Activated CD4-positive, alpha-beta memory T cell treated with anti-CD3 and anti-CD28 coated beads for 36 hours (primary cell): ENCODE results near the gene MPND. TPM values are rescaled to one million over a fixed set of nuclear protein-coding genes. Genes with fewer than 3 reads are reported as not detected.
"Not testable (repeated sequence)": the region's sequence is repeated elsewhere in the genome, so short reads cannot be mapped to it uniquely, and the experiment has no call there.

Experiments used
- CTCF ChIA-PET: fragments of 350-600 bp; sonication (Branson Sonifier 250); formaldehyde crosslinking; loops from one replicate; lab custom pipeline; 2021; ENCODE audit warnings: antibody characterized with exemption, inconsistent platforms; lab: Charles Lee
- POLR2A ChIA-PET: fragments of 350-600 bp; sonication (Branson Sonifier 250); formaldehyde crosslinking; loops from one replicate; lab custom pipeline; 2021; ENCODE audit warnings: antibody characterized with exemption; lab: Charles Lee
- DNase-seq: peaks from one replicate; pipeline ENCODE4 v3.0.0-alpha.2; 2020
- H3K27ac Mint-ChIP-seq: one replicate; pipeline ENCODE4 v1.8.0; 2021; ENCODE audit warnings: mixed read lengths
- H3K27me3 Mint-ChIP-seq: one replicate; pipeline ENCODE4 v1.8.0; 2021; ENCODE audit warnings: mixed read lengths
- H3K36me3 Mint-ChIP-seq: one replicate; pipeline ENCODE4 v1.8.0; 2021; ENCODE audit warnings: mixed read lengths
- H3K4me1 Mint-ChIP-seq: one replicate; pipeline ENCODE4 v1.8.0; 2021; ENCODE audit warnings: low read depth, mixed read lengths
- H3K4me3 Mint-ChIP-seq: one replicate; pipeline ENCODE4 v1.8.0; 2021; ENCODE audit warnings: mild to moderate bottlenecking, mixed read lengths
- H3K9me3 Mint-ChIP-seq: one replicate; pipeline ENCODE4 v1.8.0; 2021; ENCODE audit warnings: mixed read lengths
- intact Hi-C: fragments of 100-400 bp; cut with micrococcal nuclease; formaldehyde crosslinking; loops from one replicate; pipeline ENCODE4 v1.15.1; 2023
- total RNA-seq, 2 experiments: library from RNA; stranded (reverse); gene quantifications; one replicate each; pipeline ENCODE4 v1.2.3, GENCODE V29; 2021

Gene MPND
- total RNA-seq, 2 experiments from 2014 or later: 19.6 to 22.6 TPM

GRCh38 chr19:4338441-4339355, 4.7 kb upstream of the MPND start, which contains the start of gene STAP2:
Gene STAP2, minus strand, starts transcription at chr19:4338827. Its CDS starts 74 bp downstream, at chr19:4338753.
- intact Hi-C loops: no loop called here
- Mint-ChIP-seq H3K27ac (peak within 1 kb of the TSS; percentile 64), H3K4me1 (peaks cover 18% of the 10 kb centered on the region), H3K36me3 (peaks cover 9% of the 10 kb centered on the region), H3K27me3 (no peaks in the 10 kb centered on the region), H3K9me3 (peaks cover 3% of the 10 kb centered on the region), H3K4me3 (peak within 1 kb of the TSS; percentile 73)
- POLR2A ChIA-PET: interaction anchor here (0.6 kb wide), 1 partner anchor 10 kb away, joined by 3 read pairs; no protein-coding TSS in a partner anchor
- peak; percentile 43 for DNase-seq
- CTCF ChIA-PET: interaction anchor here (0.6 to 1.7 kb wide), 3 partner anchors 13 to 62 kb away, joined by 3 to 4 read pairs (median 3); partner anchors contain the start of gene SH3GL1

- H3K36me3 Mint-ChIP-seq: peaks cover 6% of the 10 kb centered on the region
- H3K4me3 Mint-ChIP-seq: peak overlapping the region; percentile 89
- H3K4me1 Mint-ChIP-seq: peaks cover 25% of the 10 kb centered on the region
- CTCF ChIA-PET: interaction anchor here (0.5 to 3.8 kb wide), 9 partner anchors 9 to 131 kb away, joined by 3 to 46 read pairs (median 11); partner anchors contain the start of genes CHAF1A and SH3GL1
- POLR2A ChIA-PET: interaction anchor here (0.7 to 2.3 kb wide), 8 partner anchors 9 to 95 kb away, joined by 3 to 16 read pairs (median 4); partner anchors contain the start of genes CHAF1A and YJU2
- no peaks in the 10 kb centered on the region for H3K9me3 Mint-ChIP-seq
- intact Hi-C loops: loop anchor here (1.0 to 2.0 kb wide), 4 partner anchors 27 to 129 kb away; partner anchors contain the start of genes CHAF1A and YJU2
- H3K27ac Mint-ChIP-seq: peak overlapping the region; percentile 88
- DNase-seq: no peak
- no peaks in the 10 kb centered on the region for H3K27me3 Mint-ChIP-seq
Measured at GRCh38 chr19:4342314-4342614, 1.1 kb upstream of the MPND start.

DNA sequence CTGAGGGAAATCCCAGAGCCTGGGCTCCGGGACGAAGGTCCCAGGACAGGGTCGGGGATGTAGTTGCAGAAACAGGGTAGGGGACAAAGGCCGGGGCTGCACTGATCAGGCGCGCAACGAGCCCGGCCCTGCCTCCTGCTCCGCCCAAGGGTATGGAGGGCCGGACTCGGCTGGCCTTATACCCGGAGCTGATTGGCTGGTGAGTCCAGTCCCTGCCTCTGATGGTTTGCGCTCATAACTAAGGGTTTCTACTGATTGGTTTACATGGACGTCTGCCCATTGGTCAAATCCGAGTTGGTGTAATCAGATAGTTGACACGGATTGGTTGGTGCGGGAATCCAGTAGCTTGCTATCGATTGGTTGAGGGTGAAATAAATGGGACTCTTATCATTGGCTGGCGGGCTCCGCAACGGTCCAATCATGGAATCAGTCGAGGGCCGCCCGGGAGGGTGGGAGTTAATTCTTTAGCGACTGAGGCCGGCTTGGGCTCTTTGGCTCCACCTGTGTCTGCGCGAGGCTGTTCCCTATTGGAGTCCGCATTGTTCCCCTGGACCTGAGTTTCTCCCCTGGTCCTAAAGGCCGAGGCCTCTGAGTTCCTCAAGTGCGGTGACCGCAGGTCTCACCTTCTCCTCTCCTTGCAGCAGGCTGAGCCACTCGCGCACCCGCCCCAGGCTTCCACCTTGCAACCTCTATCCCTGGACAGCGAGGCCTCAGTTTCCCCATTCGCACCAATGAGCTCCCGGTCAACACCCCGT, 570 bp upstream of the MPND start:
- Mint-ChIP-seq H3K9me3 (no peaks in the 10 kb centered on the region), H3K36me3 (peaks cover 7% of the 10 kb centered on the region), H3K27ac (peak overlapping the region; percentile 88), H3K27me3 (no peaks in the 10 kb centered on the region), H3K4me3 (peak overlapping the region; percentile 89), H3K4me1 (peaks cover 24% of the 10 kb centered on the region)
- ChIA-PET POLR2A (interaction anchor here (0.7 to 2.3 kb wide), 10 partner anchors 9 to 129 kb away, joined by 3 to 16 read pairs (median 5); partner anchors contain the start of genes CHAF1A, FSD1, HDGFL2 and YJU2), CTCF (interaction anchor here (0.6 to 3.8 kb wide), 14 partner anchors 9 to 448 kb away, joined by 3 to 46 read pairs (median 5); partner anchors contain the start of genes CHAF1A, SH3GL1 and YJU2)
- intact Hi-C loops: loop anchor here (1.0 to 2.0 kb wide), 5 partner anchors 14 to 128 kb away; partner anchors contain the start of genes CHAF1A and YJU2
- DNase-seq: peak; percentile 96

DNA sequence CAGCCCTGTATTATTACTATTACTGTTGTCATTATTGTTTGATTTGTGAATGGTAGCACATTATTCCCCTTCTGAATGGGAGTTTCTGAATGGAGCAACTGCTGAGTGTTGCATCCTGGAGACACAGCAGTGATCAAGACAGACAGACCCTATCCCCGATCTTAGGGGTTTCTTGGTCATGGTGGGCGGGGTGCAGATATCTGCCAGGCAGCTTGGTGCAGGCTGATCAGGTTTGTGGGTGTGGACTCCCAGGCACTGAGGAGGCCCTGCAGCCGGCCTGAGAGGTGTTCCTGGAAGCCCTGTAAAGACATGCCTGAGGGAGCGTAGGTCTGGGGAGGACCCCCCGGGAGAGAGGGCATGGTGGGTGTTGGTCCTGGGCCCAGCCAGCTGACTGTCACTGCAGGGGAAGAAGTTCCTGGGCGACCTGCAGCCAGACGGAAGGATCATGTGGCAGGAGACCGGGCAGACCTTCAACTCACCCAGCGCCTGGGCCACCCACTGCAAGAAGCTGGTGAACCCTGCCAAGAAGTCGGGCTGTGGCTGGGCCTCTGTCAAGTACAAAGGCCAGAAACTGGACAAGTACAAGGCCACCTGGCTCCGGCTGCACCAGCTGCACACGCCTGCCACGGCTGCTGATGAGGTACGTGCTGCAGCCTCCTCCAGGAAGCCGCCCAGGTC, 2.1 kb downstream of the MPND start:
- no peaks in the 10 kb centered on the region for H3K27me3 Mint-ChIP-seq
- CTCF ChIA-PET: interaction anchor here (1.1 to 2.0 kb wide), 3 partner anchors 55 to 78 kb away, joined by 3 to 8 read pairs (median 3); partner anchors contain the start of gene SH3GL1
- peak overlapping the region; percentile 29 for H3K4me3 Mint-ChIP-seq
- H3K9me3 Mint-ChIP-seq: no peaks in the 10 kb centered on the region
- H3K27ac Mint-ChIP-seq: no peak overlapping the region
- DNase-seq: no peak
- POLR2A ChIA-PET: no interaction called here
- peaks cover 10% of the 10 kb centered on the region for H3K4me1 Mint-ChIP-seq
- intact Hi-C loops: no loop called here
- H3K36me3 Mint-ChIP-seq: peaks cover 8% of the 10 kb centered on the region

- intact Hi-C loops: no loop called here
Measured at GRCh38 chr19:4346020-4346383, 2.6 kb downstream of the MPND start.

GRCh38 chr19:4347521-4347920, 4.2 kb downstream of the MPND start:
- H3K27ac Mint-ChIP-seq: no peak overlapping the region

More at GRCh38 chr19:4346020-4346383, 2.6 kb downstream of the MPND start:
- Mint-ChIP-seq H3K27ac (no peak overlapping the region), H3K4me1 (peaks cover 10% of the 10 kb centered on the region), H3K4me3 (no peak overlapping the region), H3K36me3 (peaks cover 8% of the 10 kb centered on the region), H3K9me3 (no peaks in the 10 kb centered on the region), H3K27me3 (no peaks in the 10 kb centered on the region)
- no peak for DNase-seq
- ChIA-PET CTCF (interaction anchor here (1.1 to 2.0 kb wide), 2 partner anchors 54 to 79 kb away, joined by 3 to 8 read pairs; partner anchors contain the start of gene SH3GL1), POLR2A (interaction anchor here (0.6 kb wide), 1 partner anchor 1334 kb away, joined by 3 read pairs; no protein-coding TSS in a partner anchor)

DNA sequence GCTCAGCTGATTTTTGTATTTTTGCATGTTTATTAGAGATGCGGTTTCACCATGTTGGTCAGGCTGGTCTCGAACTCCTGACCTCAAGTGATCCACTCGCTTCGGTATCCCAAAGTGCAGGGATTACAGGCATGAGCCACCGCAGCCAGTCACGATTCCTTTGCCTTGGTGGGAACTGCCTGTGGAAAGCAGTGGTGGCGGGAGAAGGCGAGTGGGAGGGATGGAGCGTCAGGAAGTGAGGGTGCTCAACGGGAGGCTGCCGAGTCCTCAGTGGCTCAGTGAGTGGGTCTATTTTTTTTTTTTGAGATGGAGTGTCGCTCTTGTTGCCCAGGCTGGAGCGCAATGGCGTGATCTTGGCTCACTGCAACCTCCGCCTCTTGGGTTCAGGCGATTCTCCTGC, 5.9 kb downstream of the MPND start:
- H3K4me3 Mint-ChIP-seq, DNase-seq, H3K27me3 Mint-ChIP-seq, intact Hi-C loops, H3K27ac Mint-ChIP-seq, POLR2A ChIA-PET, CTCF ChIA-PET, H3K9me3 Mint-ChIP-seq, H3K36me3 Mint-ChIP-seq, H3K4me1 Mint-ChIP-seq: not testable (repeated sequence)

More at GRCh38 chr19:4347521-4347920, 4.2 kb downstream of the MPND start:
- no peaks in the 10 kb centered on the region for H3K27me3 Mint-ChIP-seq
- peaks cover 6% of the 10 kb centered on the region for H3K4me1 Mint-ChIP-seq
- peaks cover 8% of the 10 kb centered on the region for H3K36me3 Mint-ChIP-seq
- intact Hi-C loops: no loop called here
- no peak overlapping the region for H3K4me3 Mint-ChIP-seq
- DNase-seq: no peak
- no peaks in the 10 kb centered on the region for H3K9me3 Mint-ChIP-seq
- ChIA-PET CTCF (interaction anchor here (1.1 to 2.0 kb wide), 2 partner anchors 80 kb away, joined by 4 to 8 read pairs; no protein-coding TSS in a partner anchor), POLR2A (no interaction called here)

DNA sequence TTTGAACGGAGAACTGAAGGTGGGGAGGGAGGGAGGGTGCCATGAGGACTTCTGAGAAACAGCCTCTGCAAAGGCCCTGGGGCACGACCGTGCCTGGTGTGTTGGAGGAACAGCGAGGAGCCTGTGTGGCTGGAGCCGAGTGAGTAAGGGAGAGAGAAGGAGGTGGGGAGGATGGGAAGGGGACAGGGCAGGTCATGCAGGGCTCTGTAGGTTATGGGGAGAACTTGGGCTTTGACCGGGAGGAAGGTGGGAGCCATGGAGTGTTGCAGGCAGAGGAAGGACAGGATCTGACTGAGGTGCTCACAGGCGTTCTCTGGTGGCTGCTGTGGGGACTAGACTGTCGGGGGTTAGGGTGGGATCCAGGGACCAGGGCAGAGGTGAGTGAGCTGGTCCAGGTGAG, 6.7 kb downstream of the MPND start:
- Mint-ChIP-seq H3K36me3 (peaks cover 8% of the 10 kb centered on the region), H3K4me3 (no peak overlapping the region), H3K27ac (peak overlapping the region; percentile 38), H3K4me1 (peaks cover 4% of the 10 kb centered on the region), H3K9me3 (no peaks in the 10 kb centered on the region), H3K27me3 (no peaks in the 10 kb centered on the region)
- intact Hi-C loops: no loop called here
- ChIA-PET CTCF (no interaction called here), POLR2A (no interaction called here)
- no peak for DNase-seq

- no peaks in the 10 kb centered on the region for H3K9me3 Mint-ChIP-seq
- H3K4me3 Mint-ChIP-seq: no peak overlapping the region
- no peaks in the 10 kb centered on the region for H3K27me3 Mint-ChIP-seq
- H3K36me3 Mint-ChIP-seq: peaks cover 8% of the 10 kb centered on the region
- no peak for DNase-seq
- CTCF ChIA-PET: no interaction called here
- H3K27ac Mint-ChIP-seq: no peak overlapping the region
- POLR2A ChIA-PET: no interaction called here
- H3K4me1 Mint-ChIP-seq: no peaks in the 10 kb centered on the region
- intact Hi-C loops: no loop called here
Measured at GRCh38 chr19:4350726-4351125, 7.4 kb downstream of the MPND start.

- Mint-ChIP-seq H3K27ac (no peak overlapping the region), H3K4me3 (no peak overlapping the region), H3K27me3 (no peaks in the 10 kb centered on the region), H3K9me3 (no peaks in the 10 kb centered on the region), H3K36me3 (peaks cover 1% of the 10 kb centered on the region), H3K4me1 (no peaks in the 10 kb centered on the region)
- DNase-seq: peak; percentile 61
- intact Hi-C loops: loop anchor here (1.0 kb wide), 1 partner anchor 85 kb away; no protein-coding TSS in a partner anchor
- ChIA-PET POLR2A (interaction anchor here (2.2 kb wide), 1 partner anchor 9 kb away, joined by 16 read pairs; the partner anchor contains the start of gene MPND), CTCF (interaction anchor here (0.6 to 4.6 kb wide), 40 partner anchors 8 to 362 kb away, joined by 3 to 93 read pairs (median 4); partner anchors contain the start of genes CHAF1A, EBI3, MPND and SH3GL1)
Measured at GRCh38 chr19:4352701-4353121, 9.3 kb downstream of the MPND start.
